Gastrocnemius medialis (tissue), 4 donors: ENCODE data around the gene RRM2.

ENCODE experiments used
- CTCF ChIP-seq, 5 experiments: fragments of 450-650 bp in 3 of 5; fragments of 200-600 bp in 2 of 5; sonication (generic) in 2 of 5; IDR thresholded peaks in 4 of 5; conservative IDR thresholded peaks in 1 of 5; 1 replicate in 4 of 5; 2 replicates in 1 of 5; pipeline ENCODE4 v1.5.1; 2016 to 2019; ENCODE audit warnings: antibody characterized with exemption in 5 of 5, mild to moderate bottlenecking in 3 of 5, moderate library complexity in 3 of 5
- POLR2A ChIP-seq, 2 donors: fragments of 450-650 bp; IDR thresholded peaks; one replicate each; pipeline ENCODE4 v1.6.1; 2017; ENCODE audit warnings: antibody characterized with exemption in 2 of 2, mild to moderate bottlenecking in 2 of 2, moderate library complexity in 2 of 2

DNA sequence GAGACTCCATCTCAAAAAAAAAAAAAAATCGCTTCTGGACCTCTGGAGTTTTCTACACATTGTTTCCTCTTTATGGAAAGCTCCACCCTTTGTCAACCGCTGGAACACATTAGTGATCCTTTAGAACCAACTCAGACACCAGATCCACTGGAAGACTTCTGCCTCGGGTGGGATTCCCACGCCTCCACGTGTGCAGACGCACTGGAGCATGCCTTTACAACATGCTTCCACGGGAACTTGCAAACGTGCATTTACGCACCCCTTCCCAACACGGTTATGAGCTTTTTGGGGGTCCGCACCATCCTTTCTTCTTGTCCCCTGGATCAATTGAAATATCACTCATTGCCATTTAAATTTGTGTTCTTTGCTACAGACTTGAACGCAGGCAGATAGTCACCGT, 47.4 kb upstream of the RRM2 start:
- TF ChIP-seq CTCF (IDR thresholded peaks at IDR 0.05 in 4 of 5, conservative IDR thresholded peaks at IDR 0.05 in 1 of 5) (no peak), POLR2A (IDR thresholded peaks at IDR 0.05) (no peak)
